Breast epithelium (tissue), 4 donors: ENCODE measurements around the gene RPL14. TPM values are rescaled to one million over a fixed set of nuclear protein-coding genes. Genes with fewer than 3 reads are reported as not detected.
"Not testable (repeated sequence)": the region's sequence is repeated elsewhere in the genome, so short reads cannot be mapped to it uniquely, and the experiment has no call there.

Experiments used
- DNase-seq, 2 donors: peaks; one replicate each; pipeline ENCODE4 v3.0.0-alpha.2; 2019; ENCODE audit warnings: low spot score in 2 of 2
- H3K27ac ChIP-seq, 2 donors: fragments of 200-600 bp; sonication (generic) in 1 of 2; one replicate each; pipeline ENCODE4 v1.5.1; 2016 to 2019; ENCODE audit warnings: mild to moderate bottlenecking in 1 of 2
- H3K27me3 ChIP-seq, 2 donors: fragments of 200-600 bp; sonication (generic) in 1 of 2; one replicate each; pipeline versions ENCODE4 v1.5.1 to v1.6.0; 2017 to 2019; ENCODE audit warnings: control low read depth in 1 of 2, mild to moderate bottlenecking in 1 of 2
- H3K36me3 ChIP-seq: fragments of 200-600 bp; one replicate; pipeline ENCODE4 v1.5.1; 2019
- H3K4me1 ChIP-seq, 2 donors: fragments of 200-600 bp; sonication (generic); one replicate each; pipeline ENCODE4 v1.5.1; 2016 to 2019; ENCODE audit warnings: control low read depth in 1 of 2
- H3K4me3 ChIP-seq, 3 donors: fragments of 200-600 bp; sonication (generic); 1 replicate in 2 of 3; 2 replicates in 1 of 3; pipeline ENCODE4 v1.5.1; 2016 to 2019; ENCODE audit warnings: mild to moderate bottlenecking in 3 of 3, moderate library complexity in 2 of 3
- H3K9me3 ChIP-seq, 2 donors: fragments of 200-600 bp; sonication (generic) in 1 of 2; one replicate each; pipeline ENCODE4 v1.5.1; 2016 to 2019; ENCODE audit warnings: control low read depth in 1 of 2
- CTCF ChIP-seq, 3 donors: fragments of 450-650 bp; IDR thresholded peaks; one replicate each; pipeline ENCODE4 v1.5.1; 2016 to 2017; ENCODE audit warnings: antibody characterized with exemption in 3 of 3, mild to moderate bottlenecking in 3 of 3, moderate library complexity in 3 of 3
- POLR2A ChIP-seq: fragments of 450-650 bp; IDR thresholded peaks from one replicate; pipeline ENCODE4 v1.6.1; 2016; ENCODE audit warnings: antibody characterized with exemption, mild to moderate bottlenecking, moderate library complexity
- POLR2AphosphoS5 ChIP-seq, 3 donors: sonication (generic); formaldehyde crosslinking; IDR thresholded peaks; one replicate each; pipeline ENCODE4 v1.6.1; 2017; ENCODE audit warnings: antibody characterized with exemption in 3 of 3
- intact Hi-C: fragments of 100-400 bp; cut with DNase I; formaldehyde crosslinking; loops from one replicate; pipeline ENCODE4 v1.15.1; 2023; ENCODE audit warnings: low total_unique reads
- total RNA-seq, 3 donors: library from RNA; depleted of rRNA; stranded (reverse); fragments of >200 nt; gene quantifications; one replicate each; pipeline ENCODE4 v1.1.0, GENCODE V29; 2016

RPL14 gene
- total RNA-seq, 3 donors from 2014 or later: 369 to 547 (median 461) TPM

GRCh38 chr3:40453933-40454332 is 3.2 kb upstream of the RPL14 start:
- Histone ChIP-seq H3K27ac (peak overlapping the region in 1 of 2 donors; percentile 96), H3K4me1 (peaks cover 2 to 11% of the 10 kb centered on the region in 2 donors), H3K4me3 (peak overlapping the region; percentile 63 to 78 (median 68)), H3K9me3 (no peaks in the 10 kb centered on the region), H3K27me3 (no peaks in the 10 kb centered on the region), H3K36me3 (no peaks in the 10 kb centered on the region)
- intact Hi-C loops: loop anchor here (2.0 kb wide), 1 partner anchor 73 kb away; no protein-coding TSS in a partner anchor
- TF ChIP-seq POLR2AphosphoS5 (IDR thresholded peaks at IDR 0.05) (no peak), CTCF (IDR thresholded peaks at IDR 0.05) (no peak), POLR2A (no peak)
- DNase-seq: no peak

- Histone ChIP-seq H3K27me3 (no peaks in the 10 kb centered on the region), H3K9me3 (no peaks in the 10 kb centered on the region), H3K4me1 (peaks cover 2 to 11% of the 10 kb centered on the region in 2 donors), H3K36me3 (no peaks in the 10 kb centered on the region), H3K4me3 (no peak overlapping the region), H3K27ac (no peak overlapping the region)
- no peak for DNase-seq
- intact Hi-C loops: no loop called here
- no peak for TF ChIP-seq POLR2AphosphoS5 (IDR thresholded peaks at IDR 0.05)
- TF ChIP-seq CTCF (IDR thresholded peaks at IDR 0.05): no peak
- TF ChIP-seq POLR2A: no peak
Observed at GRCh38 chr3:40455328-40455727, 1.8 kb upstream of the RPL14 start.

GRCh38 chr3:40456279-40456939 is 730 bp upstream of the RPL14 start:
- intact Hi-C loops: no loop called here
- DNase-seq: no peak
- no peaks in the 10 kb centered on the region for H3K36me3 ChIP-seq
- H3K4me3 ChIP-seq: peak overlapping the region; percentile 89 to 97 (median 95)
- no peaks in the 10 kb centered on the region for H3K9me3 ChIP-seq
- no peak for TF ChIP-seq POLR2A
- TF ChIP-seq CTCF (IDR thresholded peaks at IDR 0.05): no peak
- TF ChIP-seq POLR2AphosphoS5 (IDR thresholded peaks at IDR 0.05): no peak
- H3K27ac ChIP-seq: peak overlapping the region; percentile 93 to 95
- no peaks in the 10 kb centered on the region for H3K27me3 ChIP-seq
- H3K4me1 ChIP-seq: peaks cover 2 to 11% of the 10 kb centered on the region in 2 donors

GRCh38 chr3:40458473-40458872 is 1.3 kb downstream of the RPL14 start:
- Histone ChIP-seq H3K4me1 (peaks cover 2 to 11% of the 10 kb centered on the region in 2 donors), H3K36me3 (peaks cover 5% of the 10 kb centered on the region), H3K27ac (peak overlapping the region; percentile 93 to 95), H3K9me3 (no peaks in the 10 kb centered on the region), H3K4me3 (peak overlapping the region; percentile 89 to 97 (median 95)), H3K27me3 (no peaks in the 10 kb centered on the region)
- DNase-seq: no peak
- TF ChIP-seq POLR2A (no peak), CTCF (IDR thresholded peaks at IDR 0.05) (no peak), POLR2AphosphoS5 (IDR thresholded peaks at IDR 0.05) (no peak)
- intact Hi-C loops: no loop called here

- H3K9me3 ChIP-seq, intact Hi-C loops, H3K27ac ChIP-seq, DNase-seq, H3K4me3 ChIP-seq, H3K4me1 ChIP-seq, H3K27me3 ChIP-seq, H3K36me3 ChIP-seq: not testable (repeated sequence)
Observed at GRCh38 chr3:40460481-40460880, 3.3 kb downstream of the RPL14 start.
